ENCODE measurements around the gene WWOX. TPM values are rescaled to one million over a fixed set of nuclear protein-coding genes. Genes with fewer than 3 reads are reported as not detected.

WWOX gene
- polyA plus RNA-seq, 2 of the 4 experiments (the other 2 are of a cell fraction), result 16.0 to 17.2 TPM

DNA sequence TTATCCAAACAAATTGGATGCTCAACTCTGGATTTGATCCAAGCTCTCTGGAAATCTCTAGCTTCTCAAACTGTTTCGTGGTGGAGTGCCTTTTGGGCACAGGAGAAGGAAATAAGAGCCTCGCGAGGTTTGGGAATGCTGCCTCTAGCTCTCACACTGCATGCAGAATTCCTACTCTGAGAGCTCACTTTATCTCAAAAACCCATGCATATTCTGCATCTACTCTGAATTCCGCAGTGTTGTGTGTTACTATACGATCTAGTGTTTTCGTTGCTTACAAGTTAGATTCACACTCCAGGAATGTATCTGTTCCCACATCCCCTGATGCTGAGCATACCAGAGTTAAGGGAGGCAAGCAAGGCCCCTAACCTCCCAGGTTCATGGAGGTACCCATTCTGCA is 462.7 kb downstream of the WWOX start (continued):
- no peak for TF ChIP-seq CTCF (IDR thresholded peaks at IDR 0.05)
- no peak for TF ChIP-seq EHMT2 (IDR thresholded peaks at IDR 0.05; ENCODE audit: low read depth)
- TF ChIP-seq, protein P1, sequence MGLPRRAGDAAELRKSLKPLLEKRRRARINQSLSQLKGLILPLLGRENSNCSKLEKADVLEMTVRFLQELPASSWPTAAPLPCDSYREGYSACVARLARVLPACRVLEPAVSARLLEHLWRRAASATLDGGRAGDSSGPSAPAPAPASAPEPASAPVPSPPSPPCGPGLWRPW (IDR thresholded peaks at IDR 0.05), result no peak
- no peak for TF ChIP-seq KDM5A (IDR thresholded peaks at IDR 0.05)
- TF ChIP-seq, protein P2, sequence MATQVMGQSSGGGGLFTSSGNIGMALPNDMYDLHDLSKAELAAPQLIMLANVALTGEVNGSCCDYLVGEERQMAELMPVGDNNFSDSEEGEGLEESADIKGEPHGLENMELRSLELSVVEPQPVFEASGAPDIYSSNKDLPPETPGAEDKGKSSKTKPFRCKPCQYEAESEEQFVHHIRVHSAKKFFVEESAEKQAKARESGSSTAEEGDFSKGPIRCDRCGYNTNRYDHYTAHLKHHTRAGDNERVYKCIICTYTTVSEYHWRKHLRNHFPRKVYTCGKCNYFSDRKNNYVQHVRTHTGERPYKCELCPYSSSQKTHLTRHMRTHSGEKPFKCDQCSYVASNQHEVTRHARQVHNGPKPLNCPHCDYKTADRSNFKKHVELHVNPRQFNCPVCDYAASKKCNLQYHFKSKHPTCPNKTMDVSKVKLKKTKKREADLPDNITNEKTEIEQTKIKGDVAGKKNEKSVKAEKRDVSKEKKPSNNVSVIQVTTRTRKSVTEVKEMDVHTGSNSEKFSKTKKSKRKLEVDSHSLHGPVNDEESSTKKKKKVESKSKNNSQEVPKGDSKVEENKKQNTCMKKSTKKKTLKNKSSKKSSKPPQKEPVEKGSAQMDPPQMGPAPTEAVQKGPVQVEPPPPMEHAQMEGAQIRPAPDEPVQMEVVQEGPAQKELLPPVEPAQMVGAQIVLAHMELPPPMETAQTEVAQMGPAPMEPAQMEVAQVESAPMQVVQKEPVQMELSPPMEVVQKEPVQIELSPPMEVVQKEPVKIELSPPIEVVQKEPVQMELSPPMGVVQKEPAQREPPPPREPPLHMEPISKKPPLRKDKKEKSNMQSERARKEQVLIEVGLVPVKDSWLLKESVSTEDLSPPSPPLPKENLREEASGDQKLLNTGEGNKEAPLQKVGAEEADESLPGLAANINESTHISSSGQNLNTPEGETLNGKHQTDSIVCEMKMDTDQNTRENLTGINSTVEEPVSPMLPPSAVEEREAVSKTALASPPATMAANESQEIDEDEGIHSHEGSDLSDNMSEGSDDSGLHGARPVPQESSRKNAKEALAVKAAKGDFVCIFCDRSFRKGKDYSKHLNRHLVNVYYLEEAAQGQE (IDR thresholded peaks at IDR 0.05), result no peak

GRCh38 chr16:78562650-78563049 is 463.2 kb downstream of the WWOX start:
- POLR2A ChIA-PET, result no interaction called here
- no peak for DNase-seq (ENCODE audit: low read depth in 1 of 2, low spot score in 1 of 2)
- H3K4me2 ChIP-seq, result no peak overlapping the region
- ATAC-seq, result no peak
- 69% methylated on average over 8 of the region's 8 CpGs for WGBS (ENCODE audit: missing lambda C conversion rate)
- no peak overlapping the region for H3K27ac ChIP-seq
- no peak overlapping the region for H3K4me3 ChIP-seq
- CTCF ChIA-PET, result interaction anchor here (0.6 kb wide), 1 partner anchor 75 kb away, joined by 3 read pairs; no protein-coding TSS in a partner anchor
- no peaks in the 10 kb centered on the region for H3K9me3 ChIP-seq
- TF ChIP-seq, protein P3, sequence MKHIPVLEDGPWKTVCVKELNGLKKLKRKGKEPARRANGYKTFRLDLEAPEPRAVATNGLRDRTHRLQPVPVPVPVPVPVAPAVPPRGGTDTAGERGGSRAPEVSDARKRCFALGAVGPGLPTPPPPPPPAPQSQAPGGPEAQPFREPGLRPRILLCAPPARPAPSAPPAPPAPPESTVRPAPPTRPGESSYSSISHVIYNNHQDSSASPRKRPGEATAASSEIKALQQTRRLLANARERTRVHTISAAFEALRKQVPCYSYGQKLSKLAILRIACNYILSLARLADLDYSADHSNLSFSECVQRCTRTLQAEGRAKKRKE (CRISPR knock-in tag; IDR thresholded peaks at IDR 0.05; ENCODE audit: low read depth), result no peak
- TF ChIP-seq CEBPB (IDR thresholded peaks at IDR 0.05) (no peak), KDM5A (IDR thresholded peaks at IDR 0.05) (no peak), SMC3 (IDR thresholded peaks at IDR 0.05) (no peak), HDAC2 (IDR thresholded peaks at IDR 0.05) (no peak), EHF (CRISPR knock-in tag; IDR thresholded peaks at IDR 0.05) (no peak), GATA3 (IDR thresholded peaks at IDR 0.05; ENCODE audit: borderline replicate concordance) (no peak)
- H3K4me1 ChIP-seq, result no peaks in the 10 kb centered on the region
- FAIRE-seq, result no peak

GRCh38 chr16:78563905-78564304 is 464.5 kb downstream of the WWOX start:
- TF ChIP-seq RNF2 (IDR thresholded peaks at IDR 0.05; ENCODE audit: borderline replicate concordance, low read depth) (no peak), JUNB (IDR thresholded peaks at IDR 0.05) (no peak), EP300 (IDR thresholded peaks at IDR 0.05) (no peak), MAFK (IDR thresholded peaks at IDR 0.05; ENCODE audit: partially characterized antibody) (peak; percentile 95), NFE2L2 (conservative IDR thresholded peaks at IDR 0.05; ENCODE audit: low read length) (peak; percentile 57)
- no peak overlapping the region for H3K27ac ChIP-seq
- H3K4me1 ChIP-seq, result no peaks in the 10 kb centered on the region
- 64% methylated on average over 7 of the region's 7 CpGs for WGBS (ENCODE audit: missing lambda C conversion rate)
- H3K4me2 ChIP-seq, result no peak overlapping the region
- ATAC-seq (no peak), DNase-seq (ENCODE audit: low read depth in 1 of 2, low spot score in 1 of 2) (no peak), FAIRE-seq (no peak)
- CTCF ChIA-PET, result no interaction called here
- H3K4me3 ChIP-seq, result no peak overlapping the region
- no peaks in the 10 kb centered on the region for H3K9me3 ChIP-seq
- POLR2A ChIA-PET, result no interaction called here
